ENCODE measurements around the gene EPC1.
"Not testable (repeated sequence)": the region's sequence is repeated elsewhere in the genome, so short reads cannot be mapped to it uniquely, and the experiment has no call there.

The EPC1 gene

GRCh38 chr10:32346551-32347362 is at the start of gene EPC1:
TSS of gene EPC1 (minus strand) at chr10:32347158. CDS start at chr10:32346915, 243 bp downstream.
- DNase-seq: peak; percentile 80

GRCh38 chr10:32393911-32394310 is 47.0 kb upstream of the EPC1 start:
- no peak for DNase-seq

GRCh38 chr10:32392284-32392683 is 45.3 kb upstream of the EPC1 start:
- not testable (repeated sequence) for DNase-seq

GRCh38 chr10:32390193-32390592 is 43.2 kb upstream of the EPC1 start:
- DNase-seq: no peak

- DNase-seq: no peak
Observed at GRCh38 chr10:32388258-32389027, 41.5 kb upstream of the EPC1 start.

- no peak for DNase-seq
Observed at GRCh38 chr10:32386623-32387260, 39.8 kb upstream of the EPC1 start.

- DNase-seq: no peak
Observed at GRCh38 chr10:32384171-32384570, 37.2 kb upstream of the EPC1 start.

- DNase-seq: no peak
Observed at GRCh38 chr10:32381165-32381564, 34.2 kb upstream of the EPC1 start.

GRCh38 chr10:32379950-32380551 is 33.1 kb upstream of the EPC1 start:
- no peak for DNase-seq

- DNase-seq: peak; percentile 88
Observed at GRCh38 chr10:32379318-32379949, 32.5 kb upstream of the EPC1 start.

GRCh38 chr10:32378363-32379317 is 31.7 kb upstream of the EPC1 start:
- peak; percentile 81 for DNase-seq

GRCh38 chr10:32377458-32378259 is 30.7 kb upstream of the EPC1 start:
- DNase-seq: peak; percentile 63

GRCh38 chr10:32376771-32377170 is 29.8 kb upstream of the EPC1 start:
- no peak for DNase-seq

GRCh38 chr10:32376097-32376496 is 29.1 kb upstream of the EPC1 start:
- peak; percentile 1 for DNase-seq

- no peak for DNase-seq
Observed at GRCh38 chr10:32375631-32376030, 28.7 kb upstream of the EPC1 start.

- DNase-seq: no peak
Observed at GRCh38 chr10:32374605-32375004, 27.6 kb upstream of the EPC1 start.

GRCh38 chr10:32373496-32373895 is 26.5 kb upstream of the EPC1 start:
- no peak for DNase-seq

GRCh38 chr10:32373031-32373430 is 26.1 kb upstream of the EPC1 start:
- DNase-seq: no peak

GRCh38 chr10:32372000-32372875 is 25.3 kb upstream of the EPC1 start:
- DNase-seq: no peak

GRCh38 chr10:32371101-32371500 is 24.1 kb upstream of the EPC1 start:
- no peak for DNase-seq

Measured in NCI-H2171 treated with DMSO at 0.1 percent for 48 hours (cell line).